ENCODE results near the gene CEACAM16.

- TF ChIP-seq CTCF (conservative IDR thresholded peaks at IDR 0.05; ENCODE audit: low read length) (no peak), EZH2phosphoT487 (IDR thresholded peaks at IDR 0.05; ENCODE audit: borderline replicate concordance, low read depth, low read length) (no peak)
These were observed 43.5 kb downstream of the CEACAM16 start for GRCh38 chr19:44742330-44743061.

Data from OCI-LY7 (cell line).